Stimulated activated CD8-positive, alpha-beta memory T cell treated with anti-CD3 and anti-CD28 coated beads, Interleukin-7, amount 100 ng/mL, for 4 hours (primary cell): ENCODE measurements around the gene NEUROD2.

ENCODE experiments used
- DNase-seq, 2 donors: peaks; one replicate each; pipeline ENCODE4 v3.0.0-alpha.2; 2020; ENCODE audit warnings: low read depth in 2 of 2

Gene NEUROD2

GRCh38 chr17:39635614-39636176, 28.0 kb upstream of the NEUROD2 start:
- DNase-seq: no peak

GRCh38 chr17:39634384-39634871, 26.7 kb upstream of the NEUROD2 start:
- no peak for DNase-seq

GRCh38 chr17:39633570-39634183, 26.0 kb upstream of the NEUROD2 start:
- DNase-seq: no peak

GRCh38 chr17:39632153-39632941, 24.6 kb upstream of the NEUROD2 start:
- DNase-seq: no peak

- no peak for DNase-seq
Measured at GRCh38 chr17:39631403-39631802, 23.7 kb upstream of the NEUROD2 start.

GRCh38 chr17:39629898-39630297, 22.2 kb upstream of the NEUROD2 start:
- no peak for DNase-seq

- no peak for DNase-seq
Measured at GRCh38 chr17:39629494-39629880, 21.8 kb upstream of the NEUROD2 start.

- no peak for DNase-seq
Measured at GRCh38 chr17:39628655-39629493, 21.2 kb upstream of the NEUROD2 start.

- no peak for DNase-seq
Measured at GRCh38 chr17:39627712-39628516, 20.2 kb upstream of the NEUROD2 start.

GRCh38 chr17:39627047-39627711, 19.5 kb upstream of the NEUROD2 start:
- no peak for DNase-seq

GRCh38 chr17:39626171-39627046, 18.7 kb upstream of the NEUROD2 start, which contains the start of gene PPP1R1B:
TSS of gene PPP1R1B (plus strand) at chr17:39626952. CDS start at chr17:39627393, 441 bp downstream.
- DNase-seq: peak; percentile 24 to 29

GRCh38 chr17:39625198-39625785, 17.6 kb upstream of the NEUROD2 start:
- no peak for DNase-seq

GRCh38 chr17:39624313-39624712, 16.6 kb upstream of the NEUROD2 start:
- no peak for DNase-seq

- peak; percentile 68 to 69 for DNase-seq
Measured at GRCh38 chr17:39623356-39623950, 15.7 kb upstream of the NEUROD2 start.

- no peak for DNase-seq
Measured at GRCh38 chr17:39622380-39623006, 14.8 kb upstream of the NEUROD2 start.

GRCh38 chr17:39621523-39622379, 14.0 kb upstream of the NEUROD2 start:
- DNase-seq: peak; percentile 71 to 76

- no peak for DNase-seq
Measured at GRCh38 chr17:39619786-39620101, 12.0 kb upstream of the NEUROD2 start.
